ENCODE results near the gene LRPPRC. TPM values are rescaled to one million over a fixed set of nuclear protein-coding genes. Genes with fewer than 3 reads are reported as not detected.

LRPPRC gene
- total RNA-seq, 4 donors from 2014 or later = 47.1 to 66.7 (median 55.6) TPM

GRCh38 chr2:43880952-43881351 lies 114.8 kb downstream of the LRPPRC start:
- no peak for TF ChIP-seq CTCF (IDR thresholded peaks at IDR 0.05; ENCODE audit: low read depth)

- TF ChIP-seq CTCF (IDR thresholded peaks at IDR 0.05; ENCODE audit: low read depth) = no peak
These were observed 115.3 kb downstream of the LRPPRC start for GRCh38 chr2:43880471-43880870.

- no peak for TF ChIP-seq CTCF (IDR thresholded peaks at IDR 0.05; ENCODE audit: low read depth)
These were observed 116.5 kb downstream of the LRPPRC start for GRCh38 chr2:43879261-43879660.

- TF ChIP-seq CTCF (IDR thresholded peaks at IDR 0.05; ENCODE audit: low read depth) = no peak
These were observed 117.9 kb downstream of the LRPPRC start for GRCh38 chr2:43877782-43878464.

- TF ChIP-seq CTCF (IDR thresholded peaks at IDR 0.05; ENCODE audit: low read depth) = no peak
These were observed 120.9 kb downstream of the LRPPRC start for GRCh38 chr2:43874776-43875451.

GRCh38 chr2:43872151-43872550 lies 123.6 kb downstream of the LRPPRC start:
- no peak for TF ChIP-seq CTCF (IDR thresholded peaks at IDR 0.05; ENCODE audit: low read depth)

GRCh38 chr2:43855292-43855691 lies 140.5 kb downstream of the LRPPRC start:
- TF ChIP-seq CTCF (IDR thresholded peaks at IDR 0.05; ENCODE audit: low read depth) = no peak
